GM10248 (cell line): ENCODE data around the gene FLYWCH1.
"Not testable (repeated sequence)": the region's sequence is repeated elsewhere in the genome, so short reads cannot be mapped to it uniquely, and the experiment has no call there.

Experiments
- CTCF ChIA-PET: fragments of 300-600 bp; sonication (Branson Sonifier 250); formaldehyde crosslinking; extraction: SDS; loops from one replicate; lab custom pipeline; 2021; ENCODE audit warnings: antibody characterized with exemption; lab: Yijun Ruan, JAX
- POLR2A ChIA-PET: fragments of 350-650 bp; sonication (Branson Sonifier 250); formaldehyde crosslinking; extraction: SDS; loops from one replicate; lab custom pipeline; 2020; ENCODE audit warnings: antibody characterized with exemption; lab: Yijun Ruan, JAX
- DNase-seq: peaks from one replicate; pipeline ENCODE4 v3.0.0; 2012; ENCODE audit errors: extremely low spot score
- TF ChIP-seq, protein P1 (sequence below): IDR thresholded peaks from 2 replicates; pipeline ENCODE4 v1.5.1; 2012; ENCODE audit warnings: mild to moderate bottlenecking, low read depth; ENCODE audit errors: extremely low read depth, missing control alignments, control extremely low read depth

FLYWCH1 gene

GRCh38 chr16:2929693-2930092 lies 18.0 kb downstream of the FLYWCH1 start:
- TF ChIP-seq, protein P1, sequence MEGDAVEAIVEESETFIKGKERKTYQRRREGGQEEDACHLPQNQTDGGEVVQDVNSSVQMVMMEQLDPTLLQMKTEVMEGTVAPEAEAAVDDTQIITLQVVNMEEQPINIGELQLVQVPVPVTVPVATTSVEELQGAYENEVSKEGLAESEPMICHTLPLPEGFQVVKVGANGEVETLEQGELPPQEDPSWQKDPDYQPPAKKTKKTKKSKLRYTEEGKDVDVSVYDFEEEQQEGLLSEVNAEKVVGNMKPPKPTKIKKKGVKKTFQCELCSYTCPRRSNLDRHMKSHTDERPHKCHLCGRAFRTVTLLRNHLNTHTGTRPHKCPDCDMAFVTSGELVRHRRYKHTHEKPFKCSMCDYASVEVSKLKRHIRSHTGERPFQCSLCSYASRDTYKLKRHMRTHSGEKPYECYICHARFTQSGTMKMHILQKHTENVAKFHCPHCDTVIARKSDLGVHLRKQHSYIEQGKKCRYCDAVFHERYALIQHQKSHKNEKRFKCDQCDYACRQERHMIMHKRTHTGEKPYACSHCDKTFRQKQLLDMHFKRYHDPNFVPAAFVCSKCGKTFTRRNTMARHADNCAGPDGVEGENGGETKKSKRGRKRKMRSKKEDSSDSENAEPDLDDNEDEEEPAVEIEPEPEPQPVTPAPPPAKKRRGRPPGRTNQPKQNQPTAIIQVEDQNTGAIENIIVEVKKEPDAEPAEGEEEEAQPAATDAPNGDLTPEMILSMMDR: no peak
- DNase-seq: no peak
- CTCF ChIA-PET: interaction anchor here (1.0 to 1.8 kb wide), 3 partner anchors 10 to 24 kb away, joined by 3 to 10 read pairs (median 3); partner anchors contain the start of gene FLYWCH1
- POLR2A ChIA-PET: no interaction called here

GRCh38 chr16:2930236-2930635 lies 18.5 kb downstream of the FLYWCH1 start:
- ChIA-PET POLR2A (no interaction called here), CTCF (interaction anchor here (1.0 to 1.8 kb wide), 4 partner anchors 11 to 62 kb away, joined by 3 to 10 read pairs (median 3); partner anchors contain the start of gene FLYWCH1)
- TF ChIP-seq, protein P1: no peak
- no peak for DNase-seq

DNA sequence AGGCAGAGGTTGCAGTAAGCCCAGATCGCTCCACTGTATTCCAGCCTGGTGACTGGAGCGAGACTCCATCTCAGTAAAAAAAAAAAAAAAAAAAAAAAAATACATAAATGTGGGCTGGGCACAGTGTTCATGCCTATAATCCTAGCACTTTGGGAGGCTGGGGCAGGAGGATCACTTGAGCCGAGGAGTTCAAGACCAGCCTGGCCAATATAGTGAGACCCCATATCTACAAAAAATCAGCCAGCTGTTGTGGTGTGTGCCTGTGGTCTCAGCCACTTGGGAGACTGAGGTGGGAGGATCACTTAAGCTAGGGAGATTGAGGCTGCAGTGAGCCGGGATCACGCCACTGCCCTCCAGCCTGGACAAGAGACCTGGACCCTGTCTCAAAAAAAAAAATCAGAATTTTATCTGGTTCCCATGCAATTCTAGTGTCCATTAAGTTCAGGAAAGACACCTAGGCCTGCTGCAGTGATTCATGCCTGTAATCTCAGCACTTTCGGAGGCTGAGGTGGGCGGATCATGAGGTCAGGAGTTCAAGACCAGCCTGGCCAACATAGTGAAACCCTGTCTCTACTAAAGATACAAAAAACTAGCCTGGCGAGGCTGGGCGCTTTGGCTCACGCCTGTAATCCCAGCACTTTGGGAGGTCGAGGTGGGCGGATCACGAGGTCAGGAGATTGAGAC lies 19.6 kb downstream of the FLYWCH1 start:
- not testable (repeated sequence) for DNase-seq
- ChIA-PET POLR2A (interaction anchor here (0.6 kb wide), 1 partner anchor 337 kb away, joined by 4 read pairs; no protein-coding TSS in a partner anchor), CTCF (interaction anchor here (1.4 to 2.3 kb wide), 3 partner anchors 12 to 63 kb away, joined by 3 to 7 read pairs (median 6); no protein-coding TSS in a partner anchor)

- ChIA-PET CTCF (interaction anchor here (2.0 to 2.3 kb wide), 2 partner anchors 13 to 29 kb away, joined by 6 to 7 read pairs; no protein-coding TSS in a partner anchor), POLR2A (no interaction called here)
- DNase-seq: no peak
- TF ChIP-seq, protein P1: no peak
Measured at GRCh38 chr16:2933136-2933535, 21.4 kb downstream of the FLYWCH1 start.

DNA sequence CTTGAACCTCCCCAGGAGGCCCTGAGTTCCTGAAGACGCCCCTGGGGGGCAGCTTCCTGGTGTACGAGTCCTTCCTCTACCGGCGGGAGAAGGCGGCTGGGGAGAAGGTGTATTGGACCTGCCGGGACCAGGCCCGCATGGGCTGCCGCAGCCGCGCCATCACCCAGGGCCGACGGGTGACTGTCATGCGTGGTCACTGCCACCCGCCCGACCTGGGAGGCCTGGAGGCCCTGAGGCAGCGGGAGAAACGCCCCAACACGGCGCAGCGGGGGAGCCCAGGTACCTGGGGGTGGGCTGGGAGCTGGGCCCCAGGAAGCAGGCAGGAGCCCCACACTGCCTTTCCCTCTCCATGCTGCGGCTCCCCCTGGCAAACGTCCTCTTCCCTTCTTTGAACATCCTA lies 22.0 kb downstream of the FLYWCH1 start:
- TF ChIP-seq, protein P1: no peak
- CTCF ChIA-PET: no interaction called here
- POLR2A ChIA-PET: no interaction called here

DNA sequence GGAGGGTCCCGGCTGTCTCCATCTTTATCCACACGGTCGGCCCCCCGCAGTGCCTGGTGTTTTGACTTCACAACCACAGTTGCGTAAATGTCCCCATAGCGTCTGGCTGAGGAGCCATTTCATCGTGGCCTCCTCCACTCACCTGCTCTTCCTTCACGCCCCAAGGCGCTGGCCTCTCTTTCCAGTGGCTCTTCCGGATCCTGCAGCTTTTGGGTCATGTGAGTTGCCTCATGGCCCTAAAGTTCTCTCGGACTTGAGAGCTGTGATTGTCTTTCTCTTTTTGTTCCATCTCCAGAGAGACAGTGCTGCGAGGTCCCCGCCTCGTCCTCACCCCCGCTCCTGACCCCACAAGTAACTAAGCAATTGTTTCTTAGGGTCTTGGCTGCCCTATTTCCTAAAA lies 22.7 kb downstream of the FLYWCH1 start:
- ChIA-PET CTCF (interaction anchor here (1.1 to 2.3 kb wide), 2 partner anchors 7 to 11 kb away, joined by 3 to 8 read pairs; no protein-coding TSS in a partner anchor), POLR2A (no interaction called here)
- DNase-seq: no peak
- TF ChIP-seq, protein P1: no peak

More for the DNA sequence above, 22.0 kb downstream of the FLYWCH1 start:
- no peak for DNase-seq
